ENCODE measurements around the gene NFKBIA. TPM values are rescaled to one million over a fixed set of nuclear protein-coding genes. Genes with fewer than 3 reads are reported as not detected.
"Not testable (repeated sequence)": the region's sequence is repeated elsewhere in the genome, so short reads cannot be mapped to it uniquely, and the experiment has no call there.

The NFKBIA gene
- polyA plus RNA-seq, 1 experiment = 51.6 TPM

- TF ChIP-seq CTCF (IDR thresholded peaks at IDR 0.05; ENCODE audit: low read depth, low read length) = 0 out of 2 replicates have a peak, but pooled peaks have one; percentile 4
- H3K27ac ChIP-seq (ENCODE audit: low read depth, low read length) = peak overlapping the region; percentile 98
- CTCF ChIA-PET = interaction anchor here (0.6 to 2.2 kb wide), 5 partner anchors 9 to 28 kb away, joined by 3 to 13 read pairs (median 3); partner anchors contain the start of gene NFKBIA
- POLR2A ChIA-PET = interaction anchor here (0.5 to 2.4 kb wide), 9 partner anchors 9 to 863 kb away, joined by 3 to 22 read pairs (median 6); partner anchors contain the start of genes NFKBIA and PSMA6
- H3K4me3 ChIP-seq (ENCODE audit: low read depth, low read length) = no peak overlapping the region
- peak; percentile 91 for DNase-seq (ENCODE audit: low read depth, low spot score)
- H3K9me3 ChIP-seq (ENCODE audit: control insufficient read depth, insufficient read depth, low read length) = no peaks in the 10 kb centered on the region
- H3K27me3 ChIP-seq (ENCODE audit: control insufficient read depth, insufficient read depth, low read length) = no peaks in the 10 kb centered on the region
Observed at GRCh38 chr14:35384455-35385041, 20.0 kb downstream of the NFKBIA start.

- TF ChIP-seq CTCF (IDR thresholded peaks at IDR 0.05; ENCODE audit: low read depth, low read length) = no peak
- Histone ChIP-seq H3K27me3 (ENCODE audit: control insufficient read depth, insufficient read depth, low read length) (no peaks in the 10 kb centered on the region), H3K4me3 (ENCODE audit: low read depth, low read length) (no peak overlapping the region), H3K9me3 (ENCODE audit: control insufficient read depth, insufficient read depth, low read length) (no peaks in the 10 kb centered on the region), H3K27ac (ENCODE audit: low read depth, low read length) (peak overlapping the region; percentile 98)
- no peak for DNase-seq (ENCODE audit: low read depth, low spot score)
- CTCF ChIA-PET = interaction anchor here (0.6 to 2.2 kb wide), 3 partner anchors 12 to 29 kb away, joined by 3 to 7 read pairs (median 3); partner anchors contain the start of gene NFKBIA
- POLR2A ChIA-PET = interaction anchor here (0.5 to 2.4 kb wide), 8 partner anchors 8 to 862 kb away, joined by 3 to 22 read pairs (median 6); partner anchors contain the start of gene NFKBIA
Observed at GRCh38 chr14:35383569-35384454, 20.7 kb downstream of the NFKBIA start.

- ChIA-PET POLR2A (no interaction called here), CTCF (no interaction called here)
- Histone ChIP-seq H3K4me3 (ENCODE audit: low read depth, low read length) (no peak overlapping the region), H3K27ac (ENCODE audit: low read depth, low read length) (no peak overlapping the region), H3K27me3 (ENCODE audit: control insufficient read depth, insufficient read depth, low read length) (no peaks in the 10 kb centered on the region), H3K9me3 (ENCODE audit: control insufficient read depth, insufficient read depth, low read length) (no peaks in the 10 kb centered on the region)
- no peak for TF ChIP-seq CTCF (IDR thresholded peaks at IDR 0.05; ENCODE audit: low read depth, low read length)
- DNase-seq (ENCODE audit: low read depth, low spot score) = no peak
Observed at GRCh38 chr14:35380794-35381193, 23.8 kb downstream of the NFKBIA start.

GRCh38 chr14:35379234-35379933 is 25.2 kb downstream of the NFKBIA start:
- POLR2A ChIA-PET = interaction anchor here (1.0 kb wide), 1 partner anchor 25 kb away, joined by 4 read pairs; the partner anchor contains the start of gene NFKBIA
- DNase-seq (ENCODE audit: low read depth, low spot score); CTCF ChIA-PET; H3K9me3 ChIP-seq (ENCODE audit: control insufficient read depth, insufficient read depth, low read length); H3K27ac ChIP-seq (ENCODE audit: low read depth, low read length); H3K27me3 ChIP-seq (ENCODE audit: control insufficient read depth, insufficient read depth, low read length); H3K4me3 ChIP-seq (ENCODE audit: low read depth, low read length): not testable (repeated sequence)

All from AG04450 (cell line).